Muscle layer of duodenum (tissue), 2 donors: ENCODE data around the gene SESN3.
"Not testable (repeated sequence)": the region's sequence is repeated elsewhere in the genome, so short reads cannot be mapped to it uniquely, and the experiment has no call there.

Experiments
- H3K27ac ChIP-seq: one replicate; pipeline ENCODE4 v1.7.0; 2013; ENCODE audit warnings: mild to moderate bottlenecking, low read length
- H3K27me3 ChIP-seq: one replicate; pipeline ENCODE4 v1.7.0; 2013; ENCODE audit warnings: low read depth, mild to moderate bottlenecking, control low read depth, low read length
- H3K36me3 ChIP-seq, 2 donors: one replicate each; pipeline ENCODE4 v1.7.0; 2013; ENCODE audit warnings: low read length in 2 of 2, control low read depth in 1 of 2, mild to moderate bottlenecking in 1 of 2; ENCODE audit not compliant: insufficient read depth in 2 of 2, control insufficient read depth in 1 of 2
- H3K4me1 ChIP-seq, 2 donors: one replicate each; pipeline ENCODE4 v1.7.0; 2013; ENCODE audit warnings: low read length in 2 of 2, mild to moderate bottlenecking in 2 of 2, control low read depth in 1 of 2, moderate library complexity in 1 of 2; ENCODE audit not compliant: insufficient read depth in 2 of 2, control insufficient read depth in 1 of 2
- H3K4me3 ChIP-seq, 2 donors: one replicate each; pipeline ENCODE4 v1.7.0; 2013; ENCODE audit warnings: low read length in 2 of 2, low read depth in 1 of 2, mild to moderate bottlenecking in 1 of 2
- H3K9me3 ChIP-seq, 2 donors: one replicate each; pipeline ENCODE4 v1.7.0; 2013; ENCODE audit warnings: low read length in 2 of 2, control low read depth in 1 of 2, mild to moderate bottlenecking in 1 of 2; ENCODE audit not compliant: control insufficient read depth in 1 of 2
- donor health status: healthy.

The SESN3 gene

DNA sequence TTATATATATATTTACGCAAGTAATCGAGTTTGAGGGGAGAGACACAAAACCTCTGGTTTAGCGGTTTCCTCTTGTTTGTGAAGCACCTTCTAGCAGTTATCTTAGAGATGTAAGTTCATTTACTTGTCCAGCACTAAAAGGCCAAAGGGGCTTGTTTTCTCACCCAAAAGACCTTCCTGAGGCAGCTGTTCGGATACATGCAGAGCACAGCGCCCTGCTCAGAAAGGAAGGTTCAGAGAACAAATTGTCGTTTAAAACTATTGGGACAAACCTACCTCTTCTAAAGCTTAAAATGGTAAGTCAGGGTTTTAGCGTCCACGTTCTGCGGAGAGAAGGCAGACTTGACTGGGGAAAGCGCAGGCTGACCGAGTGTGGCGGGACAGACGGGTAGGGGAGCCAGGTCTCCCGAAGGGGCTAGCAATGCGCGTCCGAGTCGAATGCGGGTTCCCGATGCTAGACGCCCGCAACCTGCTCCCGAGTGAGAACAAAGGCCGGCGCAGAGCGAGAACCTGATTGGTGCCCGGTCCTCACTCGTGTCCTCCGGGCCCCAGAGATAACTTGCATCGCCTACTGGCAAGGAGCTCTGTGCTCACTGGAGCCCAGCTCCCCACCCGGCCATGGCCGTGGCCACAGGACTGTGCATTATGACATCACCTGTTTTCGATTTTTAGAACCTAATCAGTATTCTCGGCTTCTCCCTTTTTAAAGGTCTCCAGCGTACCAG is 1.0 kb upstream of the SESN3 start:
- H3K4me1 ChIP-seq, result peaks cover 3 to 26% of the 10 kb centered on the region in 2 donors
- peak overlapping the region; percentile 74 for H3K27ac ChIP-seq
- H3K9me3 ChIP-seq, result no peaks in the 10 kb centered on the region
- peak overlapping the region; percentile 85 to 92 for H3K4me3 ChIP-seq
- H3K36me3 ChIP-seq, result no peaks in the 10 kb centered on the region
- H3K27me3 ChIP-seq, result no peaks in the 10 kb centered on the region

DNA sequence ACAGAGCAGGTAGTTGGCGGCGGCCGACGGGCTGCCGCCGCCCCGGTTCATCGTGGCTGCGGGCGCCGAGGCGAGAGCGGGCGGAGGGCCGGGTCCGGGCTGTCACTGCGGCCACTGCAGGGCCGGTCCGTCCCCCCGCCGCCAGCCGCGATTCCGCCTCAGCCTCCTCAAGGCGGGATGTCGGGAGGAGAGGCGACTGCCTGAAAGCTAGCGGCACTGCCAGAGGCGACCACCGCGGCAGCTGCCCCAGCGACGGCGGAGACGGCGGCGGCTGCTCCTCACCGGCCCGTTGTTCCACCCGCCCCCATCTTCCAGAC is 234 bp downstream of the SESN3 start:
- no peak overlapping the region for H3K27ac ChIP-seq
- H3K4me3 ChIP-seq, result peak overlapping the region; percentile 86 to 92
- no peaks in the 10 kb centered on the region for H3K9me3 ChIP-seq

DNA sequence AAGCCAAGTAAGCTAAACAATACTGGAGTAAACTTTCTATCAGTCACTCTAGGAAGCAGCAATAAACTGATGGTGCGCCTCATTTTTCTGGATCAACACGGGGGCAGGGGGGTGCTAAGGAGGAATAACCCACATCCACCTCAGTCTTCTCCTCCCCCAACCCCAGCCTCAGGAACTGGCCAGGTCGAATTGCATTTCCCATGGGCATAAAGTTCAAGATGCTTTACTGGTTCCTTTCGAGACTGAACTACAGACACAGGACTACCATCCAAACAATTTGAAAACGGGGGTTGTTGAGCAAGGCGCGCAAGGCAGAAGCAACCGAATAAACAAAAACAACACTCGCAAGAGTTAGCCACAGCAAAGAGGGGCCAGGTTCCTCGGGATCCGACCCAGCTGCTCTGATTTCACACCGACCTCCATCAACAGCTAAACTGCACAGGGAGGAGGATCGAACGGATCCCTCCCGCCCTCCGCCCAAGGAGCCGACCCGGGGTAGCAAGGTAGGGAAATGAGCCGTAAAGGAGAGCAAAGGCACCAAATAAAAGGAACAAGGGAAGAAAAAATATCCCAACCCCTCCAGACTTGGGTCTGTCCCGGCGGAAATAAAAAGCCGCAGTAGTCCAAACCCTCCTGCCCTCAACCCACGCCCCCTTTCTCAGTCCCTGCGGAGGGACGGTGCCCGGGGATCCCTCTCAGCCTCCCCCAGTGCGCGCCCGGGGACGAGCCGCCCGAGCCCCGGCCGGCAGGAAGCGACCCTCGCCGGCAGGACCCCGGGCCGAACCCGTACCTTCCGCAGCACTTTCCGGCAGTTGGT is 801 bp downstream of the SESN3 start:
- Histone ChIP-seq H3K9me3 (no peaks in the 10 kb centered on the region), H3K36me3 (no peaks in the 10 kb centered on the region), H3K4me3 (peak overlapping the region; percentile 86 to 92), H3K4me1 (peaks cover 3 to 30% of the 10 kb centered on the region in 2 donors), H3K27ac (peak overlapping the region; percentile 5), H3K27me3 (no peaks in the 10 kb centered on the region)

More for the DNA sequence above, 234 bp downstream of the SESN3 start:
- H3K4me1 ChIP-seq, result peaks cover 3 to 30% of the 10 kb centered on the region in 2 donors
- H3K36me3 ChIP-seq, result no peaks in the 10 kb centered on the region
- H3K27me3 ChIP-seq, result no peaks in the 10 kb centered on the region

DNA sequence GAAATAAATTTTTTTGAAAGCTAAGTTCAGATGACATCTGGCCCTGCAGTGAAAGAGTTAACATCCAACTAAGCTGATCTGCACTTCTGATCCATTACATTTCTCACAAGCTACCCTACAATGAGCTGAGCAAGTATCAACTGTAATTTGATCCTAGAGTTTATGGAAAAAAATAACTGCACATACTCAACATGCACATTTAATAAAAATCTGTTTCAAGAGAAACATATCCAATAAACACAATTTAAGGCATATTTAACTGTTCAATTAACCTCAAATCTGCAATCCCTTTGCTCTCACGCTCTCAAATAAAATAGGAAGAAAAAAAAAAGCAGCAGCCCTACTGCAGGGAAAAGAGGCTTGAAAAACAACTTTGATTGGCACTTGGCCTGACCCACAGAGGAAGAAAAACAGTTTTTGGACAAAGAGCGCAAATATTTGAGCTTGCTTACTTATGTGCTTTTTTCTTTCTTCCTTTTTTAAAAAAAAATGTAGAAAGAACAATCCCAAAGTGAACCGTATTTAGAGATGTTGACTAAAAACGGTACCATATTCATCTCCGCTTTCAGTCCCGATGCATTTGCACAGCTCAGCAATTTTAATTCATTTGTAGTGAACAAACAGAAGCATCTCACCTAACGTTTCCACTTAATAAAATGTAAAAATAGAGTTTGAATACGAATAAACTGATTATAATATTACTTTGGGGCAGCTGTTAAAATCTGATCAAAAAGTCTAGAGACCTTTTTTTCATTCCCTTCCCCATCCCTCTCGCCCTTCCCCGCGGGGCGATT is 1.6 kb downstream of the SESN3 start:
- no peak overlapping the region for H3K27ac ChIP-seq

DNA sequence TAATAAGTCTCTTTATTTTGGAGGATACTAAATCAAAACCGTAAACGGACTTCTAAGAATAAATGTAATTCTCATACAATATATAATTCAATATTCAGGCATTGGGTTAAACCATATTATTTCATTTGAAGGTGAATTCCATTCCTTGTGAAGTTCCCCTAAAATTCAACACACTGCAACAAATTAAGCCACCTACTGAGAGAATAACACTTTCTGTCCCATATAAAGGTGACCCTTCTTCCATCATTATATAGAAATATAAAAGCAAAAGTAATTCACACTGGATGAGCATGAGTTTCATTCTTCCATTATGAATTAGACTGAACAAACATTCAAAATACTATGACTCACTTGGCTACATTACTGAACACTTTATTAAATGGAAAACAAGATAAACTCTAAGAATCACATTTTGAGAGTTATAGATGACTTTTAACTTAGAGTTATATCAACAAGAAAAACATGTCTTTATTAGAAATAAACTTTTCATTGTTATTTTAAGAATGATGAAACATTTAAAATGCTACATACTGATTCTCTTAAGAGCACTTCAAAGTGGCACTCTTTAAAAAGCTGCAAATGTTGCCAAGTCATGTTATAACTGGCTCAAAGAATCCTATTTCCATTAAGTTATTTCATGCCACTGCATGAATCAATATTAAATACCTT is 2.8 kb downstream of the SESN3 start:
- H3K4me3 ChIP-seq, result peak overlapping the region in 1 of 2 donors; percentile 92
- H3K4me1 ChIP-seq, result peaks cover 3 to 30% of the 10 kb centered on the region in 2 donors

More for the DNA sequence above, 1.6 kb downstream of the SESN3 start:
- Histone ChIP-seq H3K27me3 (no peaks in the 10 kb centered on the region), H3K36me3 (no peaks in the 10 kb centered on the region), H3K9me3 (no peaks in the 10 kb centered on the region), H3K4me3 (peak overlapping the region; percentile 86 to 92), H3K4me1 (peaks cover 3 to 30% of the 10 kb centered on the region in 2 donors)

DNA sequence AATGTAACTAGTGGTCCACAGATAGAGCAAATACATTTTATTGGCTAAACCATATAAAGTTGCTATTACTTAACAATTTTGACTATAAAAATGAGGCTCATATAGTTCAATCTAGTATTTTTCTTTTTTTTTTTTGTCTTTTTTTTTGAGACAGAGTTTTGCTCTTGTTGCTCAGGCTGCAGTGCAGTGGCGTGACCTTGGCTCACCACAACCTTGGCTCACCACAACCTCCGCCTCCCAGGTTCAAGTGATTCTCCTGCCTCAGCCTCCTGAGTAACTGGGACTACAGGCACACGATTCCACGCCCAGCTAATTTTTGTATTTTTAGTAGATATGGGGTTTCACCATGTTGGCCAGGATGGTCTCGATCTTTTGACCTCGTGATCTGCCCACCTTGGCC is 3.9 kb downstream of the SESN3 start:
- H3K4me3 ChIP-seq, H3K9me3 ChIP-seq, H3K27me3 ChIP-seq, H3K36me3 ChIP-seq, H3K27ac ChIP-seq: not testable (repeated sequence)
- peaks cover 3 to 20% of the 10 kb centered on the region in 2 donors for H3K4me1 ChIP-seq

More for the DNA sequence above, 2.8 kb downstream of the SESN3 start:
- H3K9me3 ChIP-seq, result no peaks in the 10 kb centered on the region
- no peaks in the 10 kb centered on the region for H3K36me3 ChIP-seq
- no peaks in the 10 kb centered on the region for H3K27me3 ChIP-seq
- H3K27ac ChIP-seq, result no peak overlapping the region

DNA sequence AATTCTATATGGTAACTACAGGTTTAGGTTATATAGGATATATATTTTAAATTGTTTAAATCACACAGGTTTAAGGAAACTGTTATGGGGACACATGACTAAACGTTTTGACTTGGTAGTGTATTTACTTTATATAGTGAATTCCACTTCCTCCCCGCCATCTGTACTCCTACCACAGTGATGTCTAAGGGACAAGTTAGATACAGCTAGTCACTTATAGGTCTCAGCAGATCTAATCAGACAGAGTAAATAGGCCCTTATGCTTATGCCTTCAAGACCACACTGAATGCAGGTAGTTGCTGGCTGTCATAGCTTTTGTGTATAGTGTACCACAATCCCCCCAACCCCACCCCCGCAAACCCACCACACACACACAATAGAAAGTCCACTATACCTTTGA is 8.2 kb downstream of the SESN3 start:
- H3K4me3 ChIP-seq, result no peak overlapping the region
- H3K27me3 ChIP-seq, result no peaks in the 10 kb centered on the region
- H3K27ac ChIP-seq, result no peak overlapping the region
- no peaks in the 10 kb centered on the region for H3K9me3 ChIP-seq
- H3K4me1 ChIP-seq, result peaks cover 0 to 4% of the 10 kb centered on the region in 2 donors
- H3K36me3 ChIP-seq, result no peaks in the 10 kb centered on the region

DNA sequence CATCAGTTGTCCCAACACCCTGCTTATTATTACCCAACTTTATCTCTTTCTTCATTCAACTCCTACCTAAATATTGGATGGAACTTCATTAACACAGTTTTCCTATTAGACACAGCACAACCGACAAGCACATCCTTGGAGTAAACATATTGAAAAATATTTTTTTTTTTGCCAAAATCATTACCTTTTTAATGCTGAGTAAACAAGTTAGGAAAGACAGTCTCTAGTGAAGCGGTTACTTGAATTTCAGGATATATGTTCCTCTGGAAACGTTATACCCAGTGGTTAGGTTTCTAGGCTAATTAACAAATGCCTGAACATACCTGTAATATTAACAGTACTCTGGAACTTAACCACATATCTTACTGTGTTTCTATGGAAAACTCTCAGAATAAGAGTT is 11.4 kb downstream of the SESN3 start:
- Histone ChIP-seq H3K4me3 (no peak overlapping the region), H3K27ac (no peak overlapping the region), H3K9me3 (no peaks in the 10 kb centered on the region), H3K4me1 (no peaks in the 10 kb centered on the region), H3K36me3 (no peaks in the 10 kb centered on the region), H3K27me3 (no peaks in the 10 kb centered on the region)

DNA sequence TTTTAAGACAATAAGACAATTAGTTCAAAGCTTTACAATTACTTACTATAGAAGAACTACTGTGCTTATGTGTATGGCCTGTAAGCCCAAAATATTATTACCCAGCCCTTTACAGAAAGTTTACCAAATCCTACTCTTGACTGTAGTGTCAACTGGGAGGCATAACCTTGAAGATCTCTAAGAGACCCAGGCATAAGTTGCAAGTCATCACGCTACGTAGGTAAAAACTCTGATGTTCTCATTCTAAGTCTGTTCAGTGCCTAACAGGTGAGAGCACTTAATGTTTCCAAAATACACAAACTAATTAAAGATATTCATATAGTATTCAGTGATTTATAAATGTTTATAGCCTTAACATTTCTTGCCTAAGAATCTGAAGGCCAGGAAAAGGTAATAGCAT is 12.9 kb downstream of the SESN3 start:
- no peaks in the 10 kb centered on the region for H3K36me3 ChIP-seq
- no peak overlapping the region for H3K27ac ChIP-seq
- no peaks in the 10 kb centered on the region for H3K4me1 ChIP-seq
- H3K4me3 ChIP-seq, result no peak overlapping the region
- no peaks in the 10 kb centered on the region for H3K9me3 ChIP-seq
- H3K27me3 ChIP-seq, result no peaks in the 10 kb centered on the region

DNA sequence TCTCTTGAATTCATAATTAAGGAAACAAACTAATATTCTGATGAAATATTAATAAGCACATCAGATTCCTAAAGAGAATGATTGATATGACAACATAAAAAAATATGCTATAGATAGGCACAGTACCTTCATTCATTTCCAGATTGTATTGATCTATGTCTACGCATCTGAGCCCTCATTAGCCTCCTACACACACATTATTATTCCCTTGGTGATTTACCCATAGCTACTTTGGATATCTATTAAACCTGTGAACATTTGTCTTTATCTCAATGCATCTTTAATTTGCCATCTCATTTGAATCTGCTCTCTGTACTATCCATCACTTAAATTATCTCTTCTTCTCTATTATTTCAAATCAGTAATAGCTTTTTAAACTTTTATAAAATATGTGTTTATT is 18.4 kb downstream of the SESN3 start:
- Histone ChIP-seq H3K36me3 (no peaks in the 10 kb centered on the region), H3K4me1 (no peaks in the 10 kb centered on the region), H3K9me3 (no peaks in the 10 kb centered on the region), H3K4me3 (no peak overlapping the region), H3K27me3 (no peaks in the 10 kb centered on the region), H3K27ac (no peak overlapping the region)

DNA sequence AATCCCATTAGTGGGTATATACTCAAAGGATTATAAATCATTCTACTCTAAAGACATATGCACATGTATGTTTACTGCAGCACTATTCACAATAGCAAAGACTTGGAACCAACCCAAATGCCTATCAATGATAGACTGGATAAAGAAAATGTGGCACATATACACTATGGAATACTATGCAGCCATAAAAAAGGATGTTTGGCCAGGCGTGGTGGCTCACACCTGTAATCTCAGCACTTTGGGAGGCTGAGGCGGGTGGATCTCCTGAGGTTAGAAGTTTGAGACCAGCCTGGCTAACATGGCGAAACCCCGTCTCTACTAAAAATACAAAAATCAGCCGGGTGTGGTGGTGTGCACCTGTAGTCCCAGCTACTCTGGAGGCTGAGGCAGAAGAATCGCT is 21.5 kb downstream of the SESN3 start:
- H3K27ac ChIP-seq, result not testable (repeated sequence)

More for the DNA sequence above, 21.5 kb downstream of the SESN3 start:
- not testable (repeated sequence) for H3K4me3 ChIP-seq, H3K9me3 ChIP-seq, H3K27me3 ChIP-seq, H3K4me1 ChIP-seq, H3K36me3 ChIP-seq
